Ishikawa (cell line): ENCODE measurements around the gene ADTRP.

Experiments used
- CEBPB ChIP-seq: IDR thresholded peaks from 2 replicates; pipeline ENCODE4 v1.6.1; 2012
- CREB1 ChIP-seq: IDR thresholded peaks from 2 replicates; pipeline ENCODE4 v1.6.1; 2012; ENCODE audit warnings: low read depth
- EGR1 ChIP-seq: IDR thresholded peaks from 2 replicates; pipeline ENCODE4 v1.6.1; 2012
- EP300 ChIP-seq: IDR thresholded peaks from 2 replicates; pipeline ENCODE4 v1.6.1; 2012; ENCODE audit warnings: borderline replicate concordance
- FOXM1 ChIP-seq: IDR thresholded peaks from 2 replicates; pipeline ENCODE4 v1.6.1; 2012; ENCODE audit warnings: low read depth, borderline replicate concordance
- MAX ChIP-seq: IDR thresholded peaks from 2 replicates; pipeline ENCODE4 v1.6.1; 2012
- NFIC ChIP-seq: IDR thresholded peaks from 2 replicates; pipeline ENCODE4 v1.6.1; 2012
- RAD21 ChIP-seq: IDR thresholded peaks from 2 replicates; pipeline ENCODE4 v1.6.1; 2012; ENCODE audit warnings: low read depth
- REST ChIP-seq: IDR thresholded peaks from 2 replicates; pipeline ENCODE4 v1.6.1; 2012; ENCODE audit warnings: low read depth, mild to moderate bottlenecking
- TAF1 ChIP-seq: IDR thresholded peaks from 2 replicates; pipeline ENCODE4 v1.6.1; 2012; ENCODE audit warnings: low read depth, mild to moderate bottlenecking
- TCF12 ChIP-seq: IDR thresholded peaks from 2 replicates; pipeline ENCODE4 v1.6.1; 2012; ENCODE audit warnings: low read depth
- TEAD4 ChIP-seq: IDR thresholded peaks from 2 replicates; pipeline ENCODE4 v1.6.1; 2012
- YY1 ChIP-seq: IDR thresholded peaks from 2 replicates; pipeline ENCODE4 v1.6.1; 2012; ENCODE audit warnings: low read depth
- ZBTB7A ChIP-seq: IDR thresholded peaks from 2 replicates; pipeline ENCODE4 v1.6.1; 2012; ENCODE audit warnings: low read depth
- TF ChIP-seq, protein P1 (sequence below): IDR thresholded peaks from 2 replicates; pipeline ENCODE4 v1.6.1; 2012

The ADTRP gene

GRCh38 chr6:11748591-11749210 is 29.9 kb downstream of the ADTRP start:
- no peak for TF ChIP-seq EGR1
- no peak for TF ChIP-seq TAF1
- TF ChIP-seq FOXM1: no peak
- no peak for TF ChIP-seq RAD21
- no peak for TF ChIP-seq CREB1
- TF ChIP-seq YY1: no peak
- TF ChIP-seq, protein P1, sequence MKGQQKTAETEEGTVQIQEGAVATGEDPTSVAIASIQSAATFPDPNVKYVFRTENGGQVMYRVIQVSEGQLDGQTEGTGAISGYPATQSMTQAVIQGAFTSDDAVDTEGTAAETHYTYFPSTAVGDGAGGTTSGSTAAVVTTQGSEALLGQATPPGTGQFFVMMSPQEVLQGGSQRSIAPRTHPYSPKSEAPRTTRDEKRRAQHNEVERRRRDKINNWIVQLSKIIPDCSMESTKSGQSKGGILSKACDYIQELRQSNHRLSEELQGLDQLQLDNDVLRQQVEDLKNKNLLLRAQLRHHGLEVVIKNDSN: no peak
- no peak for TF ChIP-seq ZBTB7A

DNA sequence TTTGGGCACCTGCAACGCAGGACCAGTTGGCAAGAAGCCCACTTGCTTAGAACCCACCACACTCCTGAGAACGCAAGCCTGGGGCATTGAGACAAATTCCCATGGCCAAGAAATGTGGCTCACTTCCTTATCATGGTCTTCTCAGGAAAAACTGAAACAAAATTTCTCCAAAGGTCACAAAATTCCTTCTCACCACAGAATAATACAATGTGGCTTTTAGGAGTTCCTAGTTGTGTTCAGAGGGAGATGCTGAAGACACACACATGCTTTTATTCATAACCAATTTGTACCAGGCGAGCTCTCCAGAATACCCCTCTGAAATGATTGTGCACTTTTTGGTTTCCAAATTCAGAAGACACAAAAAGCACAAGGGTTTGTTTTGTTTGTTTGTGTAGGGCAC is 31.6 kb downstream of the ADTRP start:
- TF ChIP-seq TEAD4 (no peak), EGR1 (no peak), TCF12 (no peak), MAX (no peak), TAF1 (no peak), FOXM1 (no peak), REST (no peak), ZBTB7A (no peak), CREB1 (no peak), YY1 (no peak), CEBPB (no peak), EP300 (no peak), RAD21 (no peak), NFIC (no peak)
- TF ChIP-seq, protein P1: no peak

DNA sequence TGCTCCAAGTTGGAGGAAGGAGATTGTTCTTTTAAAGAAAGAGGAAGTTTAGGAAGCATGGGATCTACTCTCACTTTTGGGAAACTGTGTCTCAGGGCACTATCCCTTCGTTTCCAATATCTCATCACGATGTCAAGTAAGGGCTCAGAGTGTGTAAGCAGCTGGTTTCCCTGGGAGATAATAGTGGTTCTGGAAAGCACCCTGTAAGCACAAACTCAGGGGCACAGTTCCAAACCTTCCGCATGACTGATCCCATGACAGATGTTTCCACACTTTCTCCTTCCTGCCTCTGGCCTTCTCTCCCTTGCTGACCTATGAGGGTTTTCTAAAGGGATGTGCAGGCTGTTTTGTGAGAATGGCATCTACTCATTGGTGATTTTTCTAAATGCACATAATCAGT is 33.9 kb downstream of the ADTRP start:
- TF ChIP-seq YY1 (no peak), FOXM1 (no peak), MAX (no peak), CEBPB (no peak), EP300 (no peak), TEAD4 (no peak)

- TF ChIP-seq YY1 (no peak), MAX (no peak), CEBPB (no peak), RAD21 (no peak), TCF12 (no peak), NFIC (no peak), TEAD4 (no peak), EP300 (no peak), ZBTB7A (no peak), EGR1 (no peak), FOXM1 (no peak), REST (no peak), CREB1 (no peak), TAF1 (no peak)
- TF ChIP-seq, protein P1: no peak
Measured at GRCh38 chr6:11744101-11744500, 34.5 kb downstream of the ADTRP start.

GRCh38 chr6:11740875-11741274 is 37.7 kb downstream of the ADTRP start:
- TF ChIP-seq ZBTB7A: no peak
- no peak for TF ChIP-seq RAD21
- no peak for TF ChIP-seq EGR1
- TF ChIP-seq EP300: no peak
- no peak for TF ChIP-seq MAX
- TF ChIP-seq NFIC: no peak
- TF ChIP-seq REST: no peak
- TF ChIP-seq TCF12: no peak
- TF ChIP-seq YY1: no peak
- TF ChIP-seq FOXM1: no peak
- TF ChIP-seq TAF1: no peak
- TF ChIP-seq, protein P1: no peak
- TF ChIP-seq TEAD4: no peak
